IPS DF 6.9 (cell line): Measurements from ENCODE around the gene MSL1.

Experiments
- DNase-seq: peaks from one replicate; pipeline ENCODE4 v3.0.0-alpha.2; 2013; ENCODE audit warnings: low read depth, low spot score
- H3K27ac ChIP-seq: one replicate; pipeline ENCODE4 v1.5.1; 2013; ENCODE audit warnings: low read length, control low read depth
- H3K27me3 ChIP-seq: 2 replicates; pipeline ENCODE4 v1.6.1; 2013; ENCODE audit warnings: mild to moderate bottlenecking, low read length; ENCODE audit not compliant: control insufficient read depth, insufficient read depth
- H3K36me3 ChIP-seq: 2 replicates; pipeline ENCODE4 v1.6.1; 2013; ENCODE audit warnings: low read length; ENCODE audit not compliant: control insufficient read depth, insufficient read depth
- H3K4me1 ChIP-seq: 2 replicates; pipeline ENCODE4 v1.6.1; 2013; ENCODE audit warnings: low read length; ENCODE audit not compliant: control insufficient read depth, insufficient read depth
- H3K4me3 ChIP-seq: 2 replicates; pipeline ENCODE4 v1.5.1; 2013; ENCODE audit warnings: mild to moderate bottlenecking, low read length
- H3K9me3 ChIP-seq: 2 replicates; pipeline ENCODE4 v1.6.1; 2013; ENCODE audit warnings: low read length, inconsistent platforms; ENCODE audit not compliant: control insufficient read depth, insufficient read depth
- WGBS: extraction: QIAGEN DNeasy Blood & Tissue Kit; methylation state at CpG from one replicate; pipeline ENCODE4 v1.1.7; 2013; ENCODE audit warnings: mixed read lengths, missing lambda C conversion rate; ENCODE audit not compliant: insufficient read length, insufficient coverage; 5-methylcytosine and 5-hydroxymethylcytosine counted together

The MSL1 gene

GRCh38 chr17:40079545-40079944 lies 42.2 kb upstream of the MSL1 start:
- H3K4me3 ChIP-seq, result no peak overlapping the region
- H3K4me1 ChIP-seq, result no peaks in the 10 kb centered on the region
- no peaks in the 10 kb centered on the region for H3K27me3 ChIP-seq
- no peak overlapping the region for H3K27ac ChIP-seq
- H3K9me3 ChIP-seq, result no peaks in the 10 kb centered on the region
- no peak for DNase-seq
- no peaks in the 10 kb centered on the region for H3K36me3 ChIP-seq
- no CpG with 5 or more reads among the region's 3 CpGs for WGBS

GRCh38 chr17:40084477-40084876 lies 37.3 kb upstream of the MSL1 start:
- Histone ChIP-seq H3K36me3 (peaks cover 8% of the 10 kb centered on the region; the same call in 1 of the 2 replicates), H3K27ac (no peak overlapping the region), H3K4me1 (no peaks in the 10 kb centered on the region), H3K9me3 (no peaks in the 10 kb centered on the region), H3K27me3 (no peaks in the 10 kb centered on the region), H3K4me3 (no peak overlapping the region)
- WGBS, result no CpG with 5 or more reads among the region's 14 CpGs
- no peak for DNase-seq

DNA sequence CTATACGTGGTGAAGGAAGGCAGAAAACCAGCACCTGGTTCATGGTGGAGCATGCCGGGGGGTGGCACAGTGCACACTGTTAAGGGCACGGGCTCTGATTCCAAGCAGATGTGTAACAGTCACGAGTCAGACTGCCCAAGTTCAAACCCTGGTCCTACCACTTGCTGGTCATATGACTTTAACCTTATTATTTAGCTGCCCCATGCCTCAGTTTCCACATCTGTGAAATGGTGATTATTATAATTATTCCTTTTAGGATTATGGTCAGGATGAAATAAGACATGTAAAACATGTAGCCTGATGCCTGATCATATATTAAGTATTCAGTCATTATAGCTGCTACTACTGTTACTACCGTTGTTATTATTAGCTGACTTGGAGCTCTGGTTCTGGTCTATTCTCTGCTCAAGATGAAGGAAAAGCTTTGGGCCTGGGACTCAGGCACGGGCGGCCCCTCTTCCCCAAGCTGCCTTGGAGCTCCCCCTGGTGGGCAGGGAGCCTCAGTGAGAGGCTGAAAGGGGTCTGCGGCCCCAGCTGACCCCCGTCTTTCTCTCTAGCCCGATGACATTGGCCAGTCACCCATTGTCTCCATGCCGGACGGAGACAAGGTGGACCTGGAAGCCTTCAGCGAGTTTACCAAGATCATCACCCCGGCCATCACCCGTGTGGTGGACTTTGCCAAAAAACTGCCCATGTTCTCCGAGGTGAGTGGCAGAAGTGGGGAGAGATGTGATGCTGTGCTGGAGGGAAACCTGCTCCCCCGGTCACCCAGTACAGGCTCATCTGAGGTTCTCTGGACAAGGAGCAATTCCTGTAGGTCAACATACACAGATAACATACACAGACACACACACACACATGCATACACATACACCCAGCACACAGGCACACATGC lies 35.4 kb upstream of the MSL1 start:
- WGBS, result no CpG with 5 or more reads among the region's 17 CpGs
- Histone ChIP-seq H3K9me3 (no peaks in the 10 kb centered on the region), H3K4me1 (peaks cover 3% of the 10 kb centered on the region; the same call in 1 of the 2 replicates), H3K27me3 (no peaks in the 10 kb centered on the region), H3K27ac (no peak overlapping the region), H3K4me3 (no peak overlapping the region), H3K36me3 (peaks cover 8% of the 10 kb centered on the region; the same call in 1 of the 2 replicates)
- DNase-seq, result no peak

- no peaks in the 10 kb centered on the region for H3K27me3 ChIP-seq
- H3K27ac ChIP-seq, result no peak overlapping the region
- peaks cover 6% of the 10 kb centered on the region for H3K4me1 ChIP-seq
- peaks cover 8% of the 10 kb centered on the region; the same call in 1 of the 2 replicates for H3K36me3 ChIP-seq
- no CpG with 5 or more reads among the region's 6 CpGs for WGBS
- no peaks in the 10 kb centered on the region for H3K9me3 ChIP-seq
- H3K4me3 ChIP-seq, result no peak overlapping the region
- DNase-seq, result no peak
Observed at GRCh38 chr17:40087049-40087794, 34.5 kb upstream of the MSL1 start.

DNA sequence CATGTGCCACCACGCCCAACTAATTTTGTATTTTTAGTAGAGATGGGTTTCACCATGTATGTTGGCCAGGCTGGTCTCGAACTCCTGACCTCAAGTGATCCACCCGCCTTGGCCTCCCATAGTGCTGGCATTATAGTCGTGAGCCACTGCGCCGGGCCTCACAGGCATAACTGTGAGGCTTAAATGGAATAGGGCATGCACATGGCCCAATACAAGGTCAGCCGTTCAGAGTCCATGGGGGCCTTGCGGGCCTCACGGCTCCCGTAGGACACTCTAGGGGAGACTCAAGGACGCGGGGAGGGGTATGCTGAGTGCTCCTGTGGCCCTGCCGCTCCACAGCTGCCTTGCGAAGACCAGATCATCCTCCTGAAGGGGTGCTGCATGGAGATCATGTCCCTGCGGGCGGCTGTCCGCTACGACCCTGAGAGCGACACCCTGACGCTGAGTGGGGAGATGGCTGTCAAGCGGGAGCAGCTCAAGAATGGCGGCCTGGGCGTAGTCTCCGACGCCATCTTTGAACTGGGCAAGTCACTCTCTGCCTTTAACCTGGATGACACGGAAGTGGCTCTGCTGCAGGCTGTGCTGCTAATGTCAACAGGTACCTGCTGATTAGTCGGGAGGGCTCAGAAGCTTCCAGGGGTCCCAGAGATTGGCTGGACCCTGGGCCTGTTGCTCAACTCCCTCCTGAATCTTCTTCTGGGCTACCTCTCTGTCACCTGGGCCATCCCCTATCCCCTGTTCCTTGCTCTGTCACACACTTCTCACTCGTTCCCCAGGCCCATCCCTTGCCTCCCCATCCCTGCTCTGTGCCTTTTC lies 33.7 kb upstream of the MSL1 start:
- no peaks in the 10 kb centered on the region for H3K9me3 ChIP-seq
- H3K27ac ChIP-seq, result no peak overlapping the region
- WGBS, result no CpG with 5 or more reads among the region's 28 CpGs
- DNase-seq, result no peak
- H3K36me3 ChIP-seq, result peaks cover 9% of the 10 kb centered on the region
- no peak overlapping the region; the same call in 1 of the 2 replicates for H3K4me3 ChIP-seq
- H3K27me3 ChIP-seq, result no peaks in the 10 kb centered on the region
- H3K4me1 ChIP-seq, result peaks cover 6% of the 10 kb centered on the region

DNA sequence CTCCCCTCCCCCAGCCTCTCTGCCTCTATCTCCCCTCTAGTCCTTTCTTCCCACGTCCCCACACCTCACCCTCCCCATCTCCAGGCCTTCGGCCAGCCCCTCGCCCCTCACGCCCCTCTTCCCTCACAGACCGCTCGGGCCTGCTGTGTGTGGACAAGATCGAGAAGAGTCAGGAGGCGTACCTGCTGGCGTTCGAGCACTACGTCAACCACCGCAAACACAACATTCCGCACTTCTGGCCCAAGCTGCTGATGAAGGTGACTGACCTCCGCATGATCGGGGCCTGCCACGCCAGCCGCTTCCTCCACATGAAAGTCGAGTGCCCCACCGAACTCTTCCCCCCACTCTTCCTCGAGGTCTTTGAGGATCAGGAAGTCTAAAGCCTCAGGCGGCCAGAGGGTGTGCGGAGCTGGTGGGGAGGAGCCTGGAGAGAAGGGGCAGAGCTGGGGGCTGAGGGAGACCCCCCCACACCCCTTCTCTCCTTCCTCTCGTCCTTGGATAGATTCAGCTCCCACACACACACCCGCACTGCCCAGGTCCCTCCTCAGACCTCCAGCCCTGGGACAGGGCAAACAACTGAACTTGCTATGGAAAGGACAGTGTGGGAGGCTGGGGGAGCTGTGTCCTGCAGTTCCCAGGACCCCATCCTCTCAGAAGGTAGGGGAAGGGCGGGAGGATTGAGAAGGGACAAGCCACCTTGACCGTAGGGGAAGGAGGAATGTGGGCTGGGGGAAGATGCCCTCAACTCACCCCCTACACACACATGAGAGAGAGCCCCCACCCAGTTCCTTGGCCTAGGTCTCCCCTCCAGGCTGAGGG lies 32.5 kb upstream of the MSL1 start:
- no CpG with 5 or more reads among the region's 26 CpGs for WGBS
- no peak for DNase-seq
- Histone ChIP-seq H3K4me1 (peaks cover 6% of the 10 kb centered on the region), H3K4me3 (no peak overlapping the region), H3K36me3 (peaks cover 15% of the 10 kb centered on the region), H3K9me3 (no peaks in the 10 kb centered on the region), H3K27ac (no peak overlapping the region), H3K27me3 (no peaks in the 10 kb centered on the region)

DNA sequence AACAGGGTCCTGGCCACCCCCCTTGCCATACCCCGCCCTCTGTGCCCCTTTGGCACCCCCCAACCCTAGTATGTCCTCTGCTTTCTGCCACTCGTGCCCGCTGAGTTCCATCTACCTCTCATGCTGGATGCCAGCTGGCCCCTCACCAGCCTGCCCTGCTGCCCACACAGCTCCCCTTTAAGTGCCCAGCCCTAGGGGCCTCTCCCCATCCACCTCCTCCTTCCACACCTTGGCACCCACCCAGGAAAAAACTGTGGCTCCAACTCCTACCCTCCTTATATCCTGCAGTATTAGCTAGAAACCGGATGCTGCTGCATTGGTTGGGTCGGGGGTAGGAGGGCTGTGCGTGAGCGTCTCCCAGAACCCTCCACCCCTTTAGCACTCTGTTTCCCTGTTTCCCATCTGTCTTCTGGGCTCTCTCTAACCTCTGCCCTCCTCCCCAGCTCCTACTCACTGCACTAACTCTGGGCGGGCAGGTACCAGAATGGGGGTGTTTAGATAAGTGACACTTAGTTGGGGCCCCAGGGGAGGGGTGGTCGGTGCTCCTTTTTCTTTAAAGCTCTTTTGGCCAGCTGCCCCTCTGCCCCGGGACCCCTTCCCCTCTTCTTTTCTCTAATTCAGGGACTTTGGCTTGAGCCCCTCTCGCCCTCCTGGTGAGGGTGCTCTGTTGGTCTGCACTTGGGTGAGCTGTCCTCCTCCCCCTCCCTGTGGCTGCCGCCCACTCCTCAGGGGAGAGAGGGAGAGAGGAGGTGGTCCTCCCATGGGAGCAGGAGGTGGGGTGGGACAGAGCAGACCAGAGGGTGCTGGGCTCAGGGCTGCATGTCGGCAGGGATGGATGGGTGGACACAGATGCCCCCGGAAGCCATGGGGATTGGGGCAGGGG lies 31.3 kb upstream of the MSL1 start:
- DNase-seq, result no peak
- H3K27ac ChIP-seq, result no peak overlapping the region
- peaks cover 6% of the 10 kb centered on the region for H3K4me1 ChIP-seq
- no CpG with 5 or more reads among the region's 14 CpGs for WGBS
- H3K27me3 ChIP-seq, result no peaks in the 10 kb centered on the region
- no peak overlapping the region for H3K4me3 ChIP-seq
- H3K9me3 ChIP-seq, result no peaks in the 10 kb centered on the region
- H3K36me3 ChIP-seq, result peaks cover 15% of the 10 kb centered on the region

DNA sequence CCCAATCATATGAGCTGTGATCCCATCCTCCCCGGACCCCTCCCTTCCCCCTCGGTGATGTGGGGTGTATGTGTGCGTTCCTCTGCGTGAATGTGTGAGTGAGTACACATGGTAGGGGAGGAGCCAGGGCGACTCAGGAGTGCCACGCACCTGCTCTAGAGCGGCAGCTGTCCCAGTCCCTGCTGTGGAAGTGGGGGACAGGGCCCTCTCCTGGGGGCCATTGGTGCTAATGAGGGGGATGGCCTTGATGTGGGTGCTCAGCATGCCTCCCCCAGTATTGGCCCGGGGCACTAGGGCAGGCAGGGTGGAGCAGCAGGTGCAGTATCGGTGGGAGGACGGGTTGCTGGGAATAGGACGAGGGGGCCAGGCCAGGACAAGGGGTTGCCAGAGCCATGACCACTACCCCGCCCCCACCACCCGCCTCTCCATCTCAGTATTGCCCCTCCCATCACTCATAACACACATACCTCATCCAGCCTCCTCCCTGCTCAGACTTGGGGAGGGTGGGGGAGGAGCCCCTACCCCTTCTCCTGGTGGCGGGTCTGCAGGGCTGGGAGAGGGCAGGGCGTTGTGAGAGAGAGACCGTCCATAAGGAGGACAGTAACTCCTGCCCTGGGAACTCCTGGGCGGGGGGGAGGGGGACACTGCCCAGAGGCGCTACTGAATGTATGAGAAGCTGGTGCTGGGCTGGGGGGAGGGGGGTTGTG lies 29.9 kb upstream of the MSL1 start:
- Histone ChIP-seq H3K27me3 (no peaks in the 10 kb centered on the region), H3K36me3 (peaks cover 24% of the 10 kb centered on the region), H3K4me3 (no peak overlapping the region), H3K4me1 (peaks cover 6% of the 10 kb centered on the region), H3K27ac (no peak overlapping the region), H3K9me3 (no peaks in the 10 kb centered on the region)
- no CpG with 5 or more reads among the region's 18 CpGs for WGBS
- DNase-seq, result no peak

GRCh38 chr17:40092581-40092980 lies 29.2 kb upstream of the MSL1 start:
- Histone ChIP-seq H3K27ac (no peak overlapping the region), H3K4me3 (no peak overlapping the region), H3K9me3 (no peaks in the 10 kb centered on the region), H3K4me1 (peaks cover 6% of the 10 kb centered on the region), H3K36me3 (peaks cover 18% of the 10 kb centered on the region), H3K27me3 (no peaks in the 10 kb centered on the region)
- no peak for DNase-seq
- 100% methylated on average over 1 of the region's 3 CpGs for WGBS
